PC-3 (cell line): ENCODE results near the gene CGB1.

ENCODE experiments used
- CTCF ChIP-seq: fragments of 300-600 bp; sonication (generic); conservative IDR thresholded peaks from 2 replicates; pipeline ENCODE4 v1.5.1; 2017; ENCODE audit warnings: antibody characterized with exemption, low read depth, mild to moderate bottlenecking, low read length
- EZH2 ChIP-seq: fragments of 300-600 bp; sonication (generic); IDR thresholded peaks from one replicate; pipeline ENCODE4 v1.6.1; 2017; ENCODE audit warnings: antibody characterized with exemption, mild to moderate bottlenecking, low read length; ENCODE audit not compliant: unreplicated experiment

DNA sequence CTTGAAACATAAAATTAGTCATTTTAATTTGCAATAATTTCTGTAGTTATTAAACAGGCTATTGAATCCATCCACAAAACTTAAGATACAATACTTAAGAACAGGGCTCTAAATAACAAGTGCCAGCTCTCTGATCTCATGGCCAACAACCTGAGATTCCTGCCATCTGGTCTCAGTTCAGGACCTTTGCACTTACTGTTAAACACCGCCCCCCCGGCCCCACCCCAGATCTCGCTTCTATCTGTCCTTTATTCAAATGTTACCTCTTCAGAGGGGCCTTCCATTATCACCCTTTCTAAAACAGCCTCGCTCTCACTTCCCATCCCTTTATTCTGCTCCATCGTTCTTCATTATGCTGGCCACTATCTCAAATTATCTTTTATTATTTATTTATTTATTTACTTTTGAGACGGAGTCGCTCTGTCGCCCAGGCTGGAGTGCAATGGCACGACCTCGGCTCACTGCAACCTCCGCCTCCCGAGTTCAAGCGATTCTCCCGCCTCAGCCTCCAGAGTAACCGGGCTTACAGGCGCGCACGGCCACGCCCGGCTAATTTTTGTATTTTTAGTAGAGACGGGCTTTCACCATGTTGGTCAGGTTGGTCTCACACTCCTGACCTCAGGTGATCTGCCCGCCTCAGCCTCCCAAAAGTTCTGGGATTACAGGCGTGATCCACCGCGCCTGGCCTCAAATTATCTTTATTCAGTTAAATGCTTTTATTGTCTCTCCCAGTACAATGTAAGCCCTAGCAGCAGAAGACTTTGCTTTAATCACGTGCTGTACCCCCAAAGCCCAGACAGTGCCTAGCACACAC is 47.7 kb upstream of the CGB1 start:
- TF ChIP-seq CTCF (no peak), EZH2 (no peak)
